SU-DHL-6 (cell line): ENCODE data around the gene ITGB6.

Source experiments
- H2AFZ ChIP-seq: fragments of 200-600 bp; sonication (generic); 2 replicates; pipeline ENCODE4 v1.6.1; 2014; ENCODE audit warnings: low read depth, mild to moderate bottlenecking, moderate library complexity, mixed read lengths, antibody characterized with exemption, low read length; ENCODE audit not compliant: severe bottlenecking
- H3F3A ChIP-seq: fragments of 200-600 bp; shearing (Covaris generic); 2 replicates; pipeline ENCODE4 v1.6.0; 2016; ENCODE audit warnings: antibody characterized with exemption, mild to moderate bottlenecking; ENCODE audit not compliant: insufficient read depth
- H3K27ac ChIP-seq: fragments of 200-600 bp; sonication (generic); 2 replicates; pipeline ENCODE4 v1.5.1; 2016; ENCODE audit warnings: low read depth, mild to moderate bottlenecking, low read length, moderate library complexity, mixed read lengths
- H3K27me3 ChIP-seq: fragments of 200-600 bp; sonication (generic), shearing (Covaris generic); 2 replicates; pipeline ENCODE4 v1.6.0; 2014; ENCODE audit warnings: mild to moderate bottlenecking, low read length
- H3K36me3 ChIP-seq: fragments of 200-600 bp; sonication (generic); 2 replicates; pipeline ENCODE4 v1.6.1; 2014; ENCODE audit warnings: mild to moderate bottlenecking, low read length, mixed read lengths
- H3K4me2 ChIP-seq: fragments of 300-600, 200-600 bp; shearing (Covaris generic), sonication (generic); 2 replicates; pipeline ENCODE4 v1.6.0; 2014; ENCODE audit warnings: low read length, low read depth, mild to moderate bottlenecking; ENCODE audit not compliant: poor library complexity, severe bottlenecking
- H3K4me3 ChIP-seq: fragments of 200-600 bp; sonication (generic); 2 replicates; pipeline ENCODE4 v1.5.1; 2014; ENCODE audit warnings: antibody characterized with exemption, low read length, mild to moderate bottlenecking, mixed read lengths; ENCODE audit not compliant: insufficient read depth, poor library complexity, severe bottlenecking
- H3K79me2 ChIP-seq: fragments of 200-600 bp; sonication (generic); 2 replicates; pipeline ENCODE4 v1.6.1; 2014; ENCODE audit warnings: mild to moderate bottlenecking, low read length, moderate library complexity; ENCODE audit not compliant: insufficient read depth
- H3K9ac ChIP-seq: fragments of 200-600 bp; sonication (generic); 2 replicates; pipeline ENCODE4 v1.7.0; 2014; ENCODE audit warnings: mild to moderate bottlenecking, low read length
- H3K9me2 ChIP-seq: fragments of 200-600 bp; sonication (generic); replicated peaks from 2 replicates; pipeline ENCODE4 v1.6.1; 2014; ENCODE audit warnings: low read length; ENCODE audit not compliant: insufficient read depth
- H3K9me3 ChIP-seq: fragments of 200-600 bp; sonication (generic); 2 replicates; pipeline ENCODE4 v1.6.1; 2014; ENCODE audit warnings: low read length, mixed read lengths; ENCODE audit not compliant: insufficient read depth
- H4K20me1 ChIP-seq: fragments of 200-600 bp; sonication (generic); 2 replicates; pipeline ENCODE4 v1.6.1; 2014; ENCODE audit warnings: low read depth, mild to moderate bottlenecking, antibody characterized with exemption, low read length, moderate library complexity, mixed read lengths
- EZH2phosphoT487 ChIP-seq: fragments of 200-600 bp; sonication (generic), shearing (Covaris generic); conservative IDR thresholded peaks from 2 replicates; pipeline ENCODE4 v1.6.1; 2018; ENCODE audit warnings: mild to moderate bottlenecking, antibody characterized with exemption, low read length, moderate library complexity, mixed read lengths
- TF ChIP-seq, protein P1 (sequence below): fragments of 200-600 bp; sonication (generic); IDR thresholded peaks from one replicate; pipeline ENCODE4 v1.5.1; 2017; ENCODE audit warnings: antibody characterized with exemption, mild to moderate bottlenecking, low read length, moderate library complexity; ENCODE audit not compliant: insufficient read depth, poor library complexity, severe bottlenecking

The ITGB6 gene

DNA sequence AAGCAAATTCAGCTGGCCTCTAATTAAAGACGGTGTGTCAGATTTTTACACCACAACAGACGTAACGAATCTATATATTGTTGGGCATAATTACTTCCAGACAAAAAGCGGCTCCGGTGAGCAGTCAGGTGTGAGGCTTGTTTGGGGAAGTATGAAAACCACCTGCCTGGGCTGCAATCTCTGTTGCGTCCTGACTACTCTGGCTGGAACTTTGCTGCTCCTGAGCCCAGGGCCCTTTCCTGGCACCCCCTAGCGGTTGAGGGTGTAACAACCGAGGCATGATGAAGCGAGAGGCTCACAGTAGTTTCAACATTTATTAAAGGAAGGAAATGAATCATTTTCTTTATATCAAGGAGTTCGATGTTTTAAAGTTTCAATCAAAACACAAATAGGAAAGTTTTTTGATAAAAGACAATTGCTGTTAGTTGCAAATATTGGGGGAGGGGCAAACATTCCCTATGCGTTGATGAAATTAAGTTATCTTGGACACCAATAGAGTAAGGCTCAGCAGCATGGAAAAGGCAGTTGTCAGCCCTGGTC lies 10.6 kb upstream of the ITGB6 start:
- no peaks in the 10 kb centered on the region for H3F3A ChIP-seq
- no peak overlapping the region for H3K4me2 ChIP-seq

DNA sequence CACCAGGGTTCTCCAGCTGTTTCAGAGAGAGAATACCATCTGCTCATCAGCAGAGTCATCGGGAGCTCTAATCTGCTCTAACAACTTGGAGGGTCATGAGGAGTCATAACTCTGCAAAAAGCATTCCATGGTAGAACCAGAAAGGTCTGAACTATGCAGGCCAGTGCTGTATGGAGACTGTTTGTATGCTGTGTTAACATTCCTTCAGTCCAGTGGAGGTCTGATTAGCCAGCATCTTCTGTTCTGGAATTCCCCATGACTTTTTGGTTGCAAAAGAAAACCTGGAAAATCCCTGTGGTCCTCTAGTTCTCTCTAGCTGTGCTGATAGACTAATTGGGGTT lies 9.4 kb upstream of the ITGB6 start:
- Histone ChIP-seq H3K79me2 (no peaks in the 10 kb centered on the region), H3K9ac (no peak overlapping the region), H3K9me3 (no peaks in the 10 kb centered on the region), H3K36me3 (no peaks in the 10 kb centered on the region), H4K20me1 (no peaks in the 10 kb centered on the region), H3K4me2 (no peak overlapping the region), H3K4me3 (no peak overlapping the region), H3K9me2 (no peaks in the 10 kb centered on the region), H2AFZ (no peak overlapping the region), H3K27ac (no peak overlapping the region), H3K27me3 (no peaks in the 10 kb centered on the region), H3F3A (no peaks in the 10 kb centered on the region)
- no peak for TF ChIP-seq EZH2phosphoT487
- TF ChIP-seq, protein P1, sequence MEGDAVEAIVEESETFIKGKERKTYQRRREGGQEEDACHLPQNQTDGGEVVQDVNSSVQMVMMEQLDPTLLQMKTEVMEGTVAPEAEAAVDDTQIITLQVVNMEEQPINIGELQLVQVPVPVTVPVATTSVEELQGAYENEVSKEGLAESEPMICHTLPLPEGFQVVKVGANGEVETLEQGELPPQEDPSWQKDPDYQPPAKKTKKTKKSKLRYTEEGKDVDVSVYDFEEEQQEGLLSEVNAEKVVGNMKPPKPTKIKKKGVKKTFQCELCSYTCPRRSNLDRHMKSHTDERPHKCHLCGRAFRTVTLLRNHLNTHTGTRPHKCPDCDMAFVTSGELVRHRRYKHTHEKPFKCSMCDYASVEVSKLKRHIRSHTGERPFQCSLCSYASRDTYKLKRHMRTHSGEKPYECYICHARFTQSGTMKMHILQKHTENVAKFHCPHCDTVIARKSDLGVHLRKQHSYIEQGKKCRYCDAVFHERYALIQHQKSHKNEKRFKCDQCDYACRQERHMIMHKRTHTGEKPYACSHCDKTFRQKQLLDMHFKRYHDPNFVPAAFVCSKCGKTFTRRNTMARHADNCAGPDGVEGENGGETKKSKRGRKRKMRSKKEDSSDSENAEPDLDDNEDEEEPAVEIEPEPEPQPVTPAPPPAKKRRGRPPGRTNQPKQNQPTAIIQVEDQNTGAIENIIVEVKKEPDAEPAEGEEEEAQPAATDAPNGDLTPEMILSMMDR: no peak

More for the DNA sequence above, 10.6 kb upstream of the ITGB6 start:
- Histone ChIP-seq H3K27ac (no peak overlapping the region), H3K79me2 (no peaks in the 10 kb centered on the region), H4K20me1 (no peaks in the 10 kb centered on the region), H3K9me3 (no peaks in the 10 kb centered on the region), H3K9ac (no peak overlapping the region), H3K36me3 (no peaks in the 10 kb centered on the region), H3K9me2 (no peaks in the 10 kb centered on the region), H3K27me3 (no peaks in the 10 kb centered on the region), H3K4me3 (no peak overlapping the region), H2AFZ (no peak overlapping the region)
- no peak for TF ChIP-seq EZH2phosphoT487
- TF ChIP-seq, protein P1: peak; percentile 96

DNA sequence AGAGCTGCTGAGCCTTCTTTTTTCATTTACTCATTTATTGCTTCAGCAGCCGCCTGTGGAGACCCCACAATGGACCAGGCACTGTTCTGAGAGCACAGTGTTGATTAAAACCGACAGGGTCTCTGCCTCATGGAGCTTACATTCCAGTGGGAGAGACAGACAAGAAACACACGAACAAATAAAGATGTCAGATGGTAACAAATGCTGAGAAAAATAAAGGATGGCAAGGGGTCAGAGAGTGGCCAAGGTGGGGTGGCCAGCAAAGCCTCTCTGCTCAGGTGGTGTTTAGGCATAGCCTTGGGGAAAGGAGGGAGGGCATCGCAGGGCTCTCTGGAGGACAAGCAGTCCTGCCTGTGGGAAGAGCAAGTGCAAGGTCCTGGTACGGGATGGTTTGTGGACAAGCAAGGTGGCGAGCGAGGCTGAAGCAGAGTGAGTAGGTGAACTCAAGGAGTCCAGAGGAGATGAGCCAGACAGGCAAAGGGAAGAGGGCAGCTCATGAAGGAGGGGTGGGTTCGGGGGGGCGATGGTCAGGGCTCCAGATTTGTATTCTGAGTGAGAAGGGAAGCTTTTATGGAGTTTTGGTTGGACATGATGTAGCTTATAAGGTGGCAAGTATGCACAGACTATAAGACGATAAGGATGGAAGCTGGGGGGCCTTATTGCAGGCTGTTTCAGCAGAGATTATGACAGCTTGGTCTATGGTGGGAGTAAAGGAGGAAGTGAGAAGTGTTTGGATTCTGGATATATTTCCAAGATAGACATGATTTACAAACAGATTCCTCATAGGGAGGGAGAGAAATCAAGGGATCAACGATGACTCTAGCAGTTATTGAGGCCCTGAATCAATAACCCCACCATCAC lies 8.8 kb upstream of the ITGB6 start:
- no peaks in the 10 kb centered on the region for H3K27me3 ChIP-seq
- H4K20me1 ChIP-seq: no peaks in the 10 kb centered on the region
- no peak overlapping the region for H3K4me3 ChIP-seq
- no peaks in the 10 kb centered on the region for H3F3A ChIP-seq
- H3K27ac ChIP-seq: no peak overlapping the region
- H2AFZ ChIP-seq: no peak overlapping the region
- no peaks in the 10 kb centered on the region for H3K79me2 ChIP-seq
- TF ChIP-seq, protein P1: no peak
- H3K9me2 ChIP-seq: no peaks in the 10 kb centered on the region
- H3K4me2 ChIP-seq: no peak overlapping the region
- H3K36me3 ChIP-seq: no peaks in the 10 kb centered on the region
- no peak overlapping the region for H3K9ac ChIP-seq
- no peaks in the 10 kb centered on the region for H3K9me3 ChIP-seq
